ENCODE measurements around the gene KIF26B.

Gene KIF26B

GRCh38 chr1:245256528-245256927 is 101.7 kb downstream of the KIF26B start:
- no peak for TF ChIP-seq CTCF (conservative IDR thresholded peaks at IDR 0.05)
- no peak overlapping the region for H3K27ac ChIP-seq

- no peak for TF ChIP-seq CTCF (conservative IDR thresholded peaks at IDR 0.05)
- H3K27ac ChIP-seq = peak overlapping the region; percentile 55
Measured at GRCh38 chr1:245258271-245258920, 103.6 kb downstream of the KIF26B start.

GRCh38 chr1:245260110-245260882 is 105.5 kb downstream of the KIF26B start:
- H3K27ac ChIP-seq = no peak overlapping the region
- 0 out of 2 replicates have a peak, but pooled peaks have one; percentile 23 for TF ChIP-seq CTCF (conservative IDR thresholded peaks at IDR 0.05)

- no peak overlapping the region for H3K27ac ChIP-seq
- TF ChIP-seq CTCF (conservative IDR thresholded peaks at IDR 0.05) = no peak
Measured at GRCh38 chr1:245260883-245261282, 106.1 kb downstream of the KIF26B start.

- no peak overlapping the region for H3K27ac ChIP-seq
- no peak for TF ChIP-seq CTCF (conservative IDR thresholded peaks at IDR 0.05)
Measured at GRCh38 chr1:245261786-245262185, 107.0 kb downstream of the KIF26B start.

- TF ChIP-seq CTCF (conservative IDR thresholded peaks at IDR 0.05) = no peak
- H3K27ac ChIP-seq = no peak overlapping the region
Measured at GRCh38 chr1:245263529-245264095, 108.8 kb downstream of the KIF26B start.

- no peak overlapping the region for H3K27ac ChIP-seq
- no peak for TF ChIP-seq CTCF (conservative IDR thresholded peaks at IDR 0.05)
Measured at GRCh38 chr1:245264226-245264625, 109.4 kb downstream of the KIF26B start.

All from VCaP (cell line).